GM12878 (cell line): ENCODE measurements around the gene BCAT1. TPM values are rescaled to one million over a fixed set of nuclear protein-coding genes. Genes with fewer than 3 reads are reported as not detected.

Experiments
- ATAC-seq: fragments of 200-7000 bp; cut with Tn5 transposase; 3 replicates; pipeline ENCODE4 v1.9.1; 2020; ENCODE audit warnings: mild to moderate bottlenecking, moderate library complexity
- BruUV-seq: library from RNA; stranded (reverse); fragments of 400-500 nt; replicated peaks from 2 replicates; lab custom pipeline; 2021; lab: Mats Ljungman, UMichigan
- CTCF ChIA-PET: fragments of 300-600 bp; sonication (Branson Sonifier 250); formaldehyde crosslinking; extraction: SDS; loops from one replicate; lab custom pipeline; 2021; ENCODE audit warnings: inconsistent platforms; lab: Yijun Ruan, JAX
- POLR2A ChIA-PET: fragments of 350-600 bp; formaldehyde crosslinking; extraction: SDS; loops from one replicate; lab custom pipeline; 2021; ENCODE audit warnings: inconsistent platforms; lab: Charles Lee
- RAD21 ChIA-PET: fragments of 300-600 bp; sonication (Branson Sonifier 250); formaldehyde crosslinking; loops from one replicate; lab custom pipeline; 2023; ENCODE audit warnings: antibody characterized with exemption; ENCODE audit not compliant: unreplicated experiment; lab: Charles Lee
- SMC1A ChIA-PET: fragments of 300-600 bp; sonication (Branson Sonifier 250); formaldehyde crosslinking; loops from one replicate; lab custom pipeline; 2023; ENCODE audit not compliant: unreplicated experiment, uncharacterized antibody; lab: Charles Lee
- DNase-seq: peaks from one replicate; pipeline ENCODE4 v3.0.0-alpha.2; 2011; ENCODE audit warnings: low read depth, low spot score
- FAIRE-seq: peaks from 3 replicates; lab custom pipeline; 2011; peaks lifted over from hg19 to GRCh38; lab: Jason Lieb, UNC
- H2AFZ ChIP-seq: 2 replicates; pipeline ENCODE4 v1.6.0; 2011; ENCODE audit warnings: low read depth, low read length, control low read depth; ENCODE audit not compliant: control insufficient read depth
- H3K27ac ChIP-seq: 2 replicates; pipeline ENCODE4 v1.5.1; 2011; ENCODE audit warnings: control low read depth; ENCODE audit not compliant: control insufficient read depth, insufficient read depth
- H3K27me3 ChIP-seq, 2 experiments: replicated peaks in 1 of 2; 2 replicates each; pipeline versions ENCODE4 v1.6.0 to v1.6.1; 2011; ENCODE audit warnings: low read length in 1 of 2; ENCODE audit not compliant: control insufficient read depth in 2 of 2, insufficient read depth in 2 of 2
- H3K36me3 ChIP-seq, 2 experiments: 2 replicates each; pipeline ENCODE4 v1.5.1; 2011; ENCODE audit warnings: low read length in 1 of 2; ENCODE audit not compliant: control insufficient read depth in 2 of 2, insufficient read depth in 2 of 2
- H3K4me1 ChIP-seq: 2 replicates; pipeline ENCODE4 v1.6.1; 2011; ENCODE audit warnings: mild to moderate bottlenecking, low read length, moderate library complexity, mixed read lengths; ENCODE audit not compliant: control insufficient read depth, insufficient read depth
- H3K4me2 ChIP-seq: 2 replicates; pipeline ENCODE4 v1.6.0; 2011; ENCODE audit warnings: control low read depth; ENCODE audit not compliant: control insufficient read depth, insufficient read depth
- H3K4me3 ChIP-seq: fragments of 200-600 bp; sonication (generic); 2 replicates; pipeline ENCODE4 v1.5.1; 2016
- H3K79me2 ChIP-seq: 2 replicates; pipeline ENCODE4 v1.6.0; 2011; ENCODE audit warnings: low read length; ENCODE audit not compliant: control insufficient read depth, insufficient read depth
- H3K9ac ChIP-seq: 2 replicates; pipeline ENCODE4 v1.8.0; 2011; ENCODE audit warnings: low read length, control low read depth, mixed read lengths; ENCODE audit not compliant: control insufficient read depth, insufficient read depth
- H3K9me3 ChIP-seq: replicated peaks from 3 replicates; pipeline ENCODE4 v1.5.1; 2011; ENCODE audit warnings: mild to moderate bottlenecking, low read length; ENCODE audit not compliant: control insufficient read depth, insufficient read depth
- H4K20me1 ChIP-seq: 2 replicates; pipeline ENCODE4 v1.6.0; 2011; ENCODE audit not compliant: control insufficient read depth, insufficient read depth
- ATF7 ChIP-seq: fragments of 450-650 bp; IDR thresholded peaks from 2 replicates; pipeline ENCODE4 v1.6.1; 2016; ENCODE audit warnings: low read depth, mild to moderate bottlenecking
- BCL3 ChIP-seq: IDR thresholded peaks from 2 replicates; pipeline ENCODE4 v1.6.1; 2011; ENCODE audit warnings: borderline replicate concordance, low read depth, mild to moderate bottlenecking, moderate library complexity, low read length; ENCODE audit not compliant: insufficient read depth, poor library complexity, severe bottlenecking
- CBX5 ChIP-seq: sonication (generic); IDR thresholded peaks from 2 replicates; pipeline ENCODE4 v1.6.1; 2016; ENCODE audit warnings: low read depth, moderate library complexity, mild to moderate bottlenecking, inconsistent platforms
- HDGF ChIP-seq: fragments of 450-650 bp; IDR thresholded peaks from 2 replicates; pipeline ENCODE4 v1.6.1; 2016; ENCODE audit warnings: antibody characterized with exemption
- NFYB ChIP-seq: IDR thresholded peaks from 2 replicates; pipeline ENCODE4 v1.6.1; 2011; ENCODE audit warnings: low read depth, mild to moderate bottlenecking, low read length, improper control_type of control experiment, moderate library complexity; ENCODE audit not compliant: insufficient read depth
- POU2F2 ChIP-seq: IDR thresholded peaks from 3 replicates; pipeline ENCODE4 v1.6.1; 2011; ENCODE audit warnings: low read depth, mild to moderate bottlenecking, low read length, borderline replicate concordance
- PRDM15 ChIP-seq: fragments of 450-650 bp; formaldehyde crosslinking; IDR thresholded peaks from 2 replicates; pipeline ENCODE4 v1.4.0; 2020; ENCODE audit warnings: mild to moderate bottlenecking, moderate library complexity
- RAD21 ChIP-seq: IDR thresholded peaks from 2 replicates; pipeline ENCODE4 v1.6.1; 2011; ENCODE audit warnings: mild to moderate bottlenecking, low read depth, low read length, moderate library complexity; ENCODE audit not compliant: insufficient read depth
- RCOR1 ChIP-seq: conservative IDR thresholded peaks from 2 replicates; pipeline ENCODE4 v1.6.1; 2012; ENCODE audit warnings: low read depth, low read length, improper control_type of control experiment
- RUNX3 ChIP-seq: IDR thresholded peaks from 2 replicates; pipeline ENCODE4 v1.6.1; 2012; ENCODE audit warnings: low read length, inconsistent platforms
- ZBTB40 ChIP-seq: fragments of 450-650 bp; IDR thresholded peaks from 2 replicates; pipeline ENCODE4 v1.6.1; 2016; ENCODE audit warnings: mild to moderate bottlenecking, moderate library complexity, borderline replicate concordance
- WGBS: methylation state at CpG from one replicate; pipeline ENCODE4 v1.1.6; 2016; ENCODE audit warnings: low lambda C conversion rate; ENCODE audit not compliant: insufficient replicate concordance, insufficient coverage; ENCODE audit errors: missing lambda C conversion rate; 5-methylcytosine and 5-hydroxymethylcytosine counted together
- in situ Hi-C: fragments of 300-500 bp; cut with MboI; formaldehyde crosslinking; loops from 9 replicates; pipeline ENCODE4 v1.14.3; 2018; ENCODE audit warnings: mixed read lengths
- intact Hi-C: fragments of 100-400 bp; cut with micrococcal nuclease; formaldehyde crosslinking; loops from one replicate; pipeline ENCODE4 v1.14.2; 2022; ENCODE audit not compliant: unreplicated experiment
- polyA plus RNA-seq, 11 experiments: library from polyadenylated mRNA; depleted of rRNA in 4 of 11; unstranded in 6 of 11; stranded (reverse) in 5 of 11; fragments of >200 nt; fragmentation: Nextera tagmentation in 4 of 11; fragmentation: Illumina TruSeq in 1 of 11; extraction: Ambion mirVana in 4 of 11; extraction: Trizol in 1 of 11; gene quantifications; 1 replicate in 1 of 11; 2 replicates in 10 of 11; pipeline versions ENCODE4 v1.2.1 to v1.2.3, GENCODE V29; 2011 to 2016; ENCODE audit warnings: inconsistent platforms in 2 of 11, missing spikeins in 2 of 11, low read depth in 1 of 11
- total RNA-seq, 4 experiments: library from RNA; depleted of rRNA in 3 of 4; stranded (reverse); fragments of >200 nt in 3 of 4; fragmentation: Illumina TruSeq in 1 of 4; extraction: Trizol in 1 of 4; gene quantifications; 2 replicates each; pipeline versions ENCODE4 v1.2.1 to v1.2.3, GENCODE V29; 2013 to 2021

The BCAT1 gene
- total and polyA plus RNA-seq, 10 of the 15 experiments (the other 5 are each of a cell fraction or from before 2014, with no cell fraction given): 26.2 to 187 (median 81.9) TPM

GRCh38 chr12:24856541-24856940, 92.4 kb downstream of the BCAT1 start:
- no peak overlapping the region for H3K4me2 ChIP-seq
- 81% methylated on average over 3 of the region's 3 CpGs for WGBS
- no peak for TF ChIP-seq CBX5
- TF ChIP-seq PRDM15: no peak
- no peak for TF ChIP-seq RCOR1
- TF ChIP-seq RAD21: no peak
- TF ChIP-seq NFYB: no peak
- TF ChIP-seq POU2F2: no peak
- no peak for TF ChIP-seq RUNX3
- TF ChIP-seq ATF7: no peak
- TF ChIP-seq HDGF: no peak
- TF ChIP-seq ZBTB40: no peak
- TF ChIP-seq BCL3: no peak

More at GRCh38 chr12:24856541-24856940, 92.4 kb downstream of the BCAT1 start:
- DNase-seq (no peak), FAIRE-seq (no peak), ATAC-seq (no peak)
- SMC1A ChIA-PET: interaction anchor here (0.5 to 2.3 kb wide), 13 partner anchors 8 to 275 kb away, joined by 3 to 8 read pairs (median 3); no protein-coding TSS in a partner anchor
- POLR2A ChIA-PET: interaction anchor here (1.0 kb wide), 1 partner anchor 95 kb away, joined by 3 read pairs; no protein-coding TSS in a partner anchor
- H3K9ac ChIP-seq: no peak overlapping the region
- H3K9me3 ChIP-seq: no peaks in the 10 kb centered on the region; the same call in 2 of the 3 replicates
- H3K4me3 ChIP-seq: no peak overlapping the region
- H3K27ac ChIP-seq: no peak overlapping the region
- no peaks in the 10 kb centered on the region for H3K79me2 ChIP-seq
- no peaks in the 10 kb centered on the region for H3K36me3 ChIP-seq
- H3K4me1 ChIP-seq: no peaks in the 10 kb centered on the region
- no peaks in the 10 kb centered on the region for H4K20me1 ChIP-seq
- no peak overlapping the region for H2AFZ ChIP-seq
- in situ Hi-C loops: no loop called here
- no TSS peak for BruUV-seq
- intact Hi-C loops: no loop called here
- RAD21 ChIA-PET: interaction anchor here (0.6 to 1.5 kb wide), 7 partner anchors 14 to 140 kb away, joined by 3 to 6 read pairs (median 3); no protein-coding TSS in a partner anchor
- no peaks in the 10 kb centered on the region for H3K27me3 ChIP-seq
- CTCF ChIA-PET: interaction anchor here (0.9 to 1.3 kb wide), 5 partner anchors 15 to 169 kb away, joined by 3 to 4 read pairs (median 3); no protein-coding TSS in a partner anchor
